Uterus (tissue), 2 donors: ENCODE results near the gene ARMH4.

Experiments used
- POLR2A ChIP-seq, 2 donors: fragments of 450-650 bp; IDR thresholded peaks; one replicate each; pipeline ENCODE4 v1.6.1; 2016; ENCODE audit warnings: antibody characterized with exemption in 2 of 2, mild to moderate bottlenecking in 1 of 2, moderate library complexity in 1 of 2
- TF ChIP-seq, protein P1 (sequence below), 4 experiments: fragments of 200-600 bp in 2 of 4; fragments of 450-650 bp in 2 of 4; sonication (generic) in 2 of 4; IDR thresholded peaks; one replicate each; pipeline ENCODE4 v1.5.1; 2016 to 2019; ENCODE audit warnings: antibody characterized with exemption in 4 of 4, mild to moderate bottlenecking in 2 of 4, moderate library complexity in 1 of 4

DNA sequence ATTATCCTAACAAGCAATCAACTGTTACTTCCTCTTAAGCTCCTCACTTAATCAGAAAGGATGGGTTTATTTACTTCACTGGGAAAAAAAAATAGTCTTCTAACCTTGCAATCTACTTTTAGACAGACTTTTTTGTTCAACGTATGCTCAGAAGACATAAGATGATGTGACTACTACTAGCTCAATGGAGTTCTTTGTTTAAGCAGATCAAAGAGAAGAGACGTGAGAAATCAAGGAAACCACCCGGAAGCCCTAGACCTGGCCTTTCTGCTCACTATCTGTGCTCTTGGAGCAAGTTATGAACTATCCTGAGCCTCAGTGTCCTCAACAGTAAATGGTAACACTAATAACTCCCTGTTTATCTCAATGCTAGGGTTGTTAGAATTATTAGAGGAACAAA, 78.5 kb downstream of the ARMH4 start:
- TF ChIP-seq, protein P1, sequence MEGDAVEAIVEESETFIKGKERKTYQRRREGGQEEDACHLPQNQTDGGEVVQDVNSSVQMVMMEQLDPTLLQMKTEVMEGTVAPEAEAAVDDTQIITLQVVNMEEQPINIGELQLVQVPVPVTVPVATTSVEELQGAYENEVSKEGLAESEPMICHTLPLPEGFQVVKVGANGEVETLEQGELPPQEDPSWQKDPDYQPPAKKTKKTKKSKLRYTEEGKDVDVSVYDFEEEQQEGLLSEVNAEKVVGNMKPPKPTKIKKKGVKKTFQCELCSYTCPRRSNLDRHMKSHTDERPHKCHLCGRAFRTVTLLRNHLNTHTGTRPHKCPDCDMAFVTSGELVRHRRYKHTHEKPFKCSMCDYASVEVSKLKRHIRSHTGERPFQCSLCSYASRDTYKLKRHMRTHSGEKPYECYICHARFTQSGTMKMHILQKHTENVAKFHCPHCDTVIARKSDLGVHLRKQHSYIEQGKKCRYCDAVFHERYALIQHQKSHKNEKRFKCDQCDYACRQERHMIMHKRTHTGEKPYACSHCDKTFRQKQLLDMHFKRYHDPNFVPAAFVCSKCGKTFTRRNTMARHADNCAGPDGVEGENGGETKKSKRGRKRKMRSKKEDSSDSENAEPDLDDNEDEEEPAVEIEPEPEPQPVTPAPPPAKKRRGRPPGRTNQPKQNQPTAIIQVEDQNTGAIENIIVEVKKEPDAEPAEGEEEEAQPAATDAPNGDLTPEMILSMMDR (IDR thresholded peaks at IDR 0.05): no peak
- TF ChIP-seq POLR2A (IDR thresholded peaks at IDR 0.05): no peak
